CD14-positive monocyte (primary cell): ENCODE results near the gene SMYD3. TPM values are rescaled to one million over a fixed set of nuclear protein-coding genes. Genes with fewer than 3 reads are reported as not detected.
"Not testable (repeated sequence)": the region's sequence is repeated elsewhere in the genome, so short reads cannot be mapped to it uniquely, and the experiment has no call there.

Experiments used
- DNase-seq, 3 donors: peaks; one replicate each; pipeline ENCODE4 v3.0.0-alpha.2; 2011 to 2022
- H2AFZ ChIP-seq: 2 replicates; pipeline ENCODE4 v1.6.0; 2012; ENCODE audit warnings: mild to moderate bottlenecking, low read depth, low read length, inconsistent platforms; ENCODE audit not compliant: insufficient read depth, poor library complexity, severe bottlenecking
- H3K27ac ChIP-seq, 2 donors: 1 replicate in 1 of 2; 2 replicates in 1 of 2; pipeline ENCODE4 v1.5.1; 2012 to 2013; ENCODE audit warnings: low read length in 2 of 2, control low read depth in 1 of 2, inconsistent platforms in 1 of 2, low read depth in 1 of 2, mild to moderate bottlenecking in 1 of 2
- H3K27me3 ChIP-seq, 2 donors: one replicate each; pipeline versions ENCODE4 v1.6.0 to v1.6.1; 2011 to 2013; ENCODE audit warnings: low read length in 2 of 2; ENCODE audit not compliant: control insufficient read depth in 2 of 2, insufficient read depth in 2 of 2
- H3K36me3 ChIP-seq, 2 donors: replicated peaks in 1 of 2; 1 replicate in 1 of 2; 2 replicates in 1 of 2; pipeline versions ENCODE4 v1.5.1 to v1.6.1; 2012 to 2013; ENCODE audit warnings: low read length in 2 of 2, control low read depth in 1 of 2, inconsistent platforms in 1 of 2, mild to moderate bottlenecking in 1 of 2; ENCODE audit not compliant: insufficient read depth in 2 of 2, control insufficient read depth in 1 of 2
- H3K4me1 ChIP-seq, 2 donors: 1 replicate in 1 of 2; 2 replicates in 1 of 2; pipeline versions ENCODE4 v1.5.1 to v1.6.1; 2012 to 2013; ENCODE audit warnings: low read length in 2 of 2, control low read depth in 1 of 2, inconsistent platforms in 1 of 2, mild to moderate bottlenecking in 1 of 2, moderate library complexity in 1 of 2; ENCODE audit not compliant: insufficient read depth in 2 of 2, control insufficient read depth in 1 of 2
- H3K4me2 ChIP-seq: replicated peaks from 2 replicates; pipeline ENCODE3; 2012; ENCODE audit warnings: low read length, moderate library complexity, mild to moderate bottlenecking; ENCODE audit not compliant: poor library complexity, severe bottlenecking; ENCODE audit errors: extremely low read depth
- H3K4me3 ChIP-seq, 3 experiments: fragments of 200-600 bp in 1 of 3; sonication (generic) in 1 of 3; replicated peaks in 1 of 3; 1 replicate in 2 of 3; 2 replicates in 1 of 3; pipeline ENCODE4 v1.5.1; 2011 to 2013; ENCODE audit warnings: low read length in 3 of 3, mild to moderate bottlenecking in 3 of 3, control low read depth in 2 of 3, low read depth in 2 of 3, inconsistent platforms in 1 of 3, moderate library complexity in 1 of 3
- H3K79me2 ChIP-seq: 2 replicates; pipeline ENCODE4 v1.6.0; 2012; ENCODE audit warnings: mild to moderate bottlenecking, control low read depth, inconsistent platforms, low read length, moderate library complexity; ENCODE audit not compliant: insufficient read depth
- H3K9ac ChIP-seq: 2 replicates; pipeline ENCODE4 v1.6.0; 2017; ENCODE audit warnings: low read length, mild to moderate bottlenecking; ENCODE audit not compliant: insufficient read depth, poor library complexity, severe bottlenecking
- H3K9me3 ChIP-seq, 2 donors: replicated peaks in 1 of 2; 1 replicate in 1 of 2; 2 replicates in 1 of 2; pipeline versions ENCODE4 v1.5.1 to v1.6.1; 2012 to 2013; ENCODE audit warnings: low read length in 2 of 2, control low read depth in 1 of 2; ENCODE audit not compliant: control insufficient read depth in 1 of 2, insufficient read depth in 1 of 2
- H4K20me1 ChIP-seq: 2 replicates; pipeline ENCODE4 v1.6.0; 2012; ENCODE audit warnings: mild to moderate bottlenecking, low read length, control low read depth, moderate library complexity; ENCODE audit not compliant: insufficient read depth
- H3K27ac Mint-ChIP-seq, 7 donors: one replicate each; pipeline ENCODE4 v1.8.0; 2020; ENCODE audit warnings: mild to moderate bottlenecking in 7 of 7, mixed read lengths in 7 of 7, moderate library complexity in 6 of 7, inconsistent platforms in 2 of 7
- H3K27me3 Mint-ChIP-seq, 3 donors: one replicate each; pipeline ENCODE4 v1.8.0; 2021 to 2022; ENCODE audit warnings: low read depth in 3 of 3, mild to moderate bottlenecking in 3 of 3, mixed read lengths in 3 of 3, moderate library complexity in 3 of 3, inconsistent platforms in 1 of 3
- H3K36me3 Mint-ChIP-seq, 2 donors: one replicate each; pipeline ENCODE4 v1.8.0; 2020; ENCODE audit warnings: mixed read lengths in 2 of 2, inconsistent platforms in 1 of 2, mild to moderate bottlenecking in 1 of 2
- H3K4me1 Mint-ChIP-seq: one replicate; pipeline ENCODE4 v1.8.0; 2020; ENCODE audit warnings: mild to moderate bottlenecking, mixed read lengths
- H3K4me3 Mint-ChIP-seq, 2 donors: one replicate each; pipeline ENCODE4 v1.8.0; 2020; ENCODE audit warnings: mild to moderate bottlenecking in 2 of 2, mixed read lengths in 2 of 2, moderate library complexity in 1 of 2
- H3K9me3 Mint-ChIP-seq, 7 donors: one replicate each; pipeline ENCODE4 v1.8.0; 2020 to 2022; ENCODE audit warnings: mixed read lengths in 7 of 7, mild to moderate bottlenecking in 6 of 7, moderate library complexity in 6 of 7, inconsistent platforms in 2 of 7
- CTCF ChIP-seq: fragments of 200-600 bp; IDR thresholded peaks from one replicate; pipeline ENCODE4 v1.8.0; 2022; ENCODE audit warnings: antibody characterized with exemption, mild to moderate bottlenecking
- WGBS: methylation state at CpG from one replicate; pipeline ENCODE4 v1.1.5; 2013; ENCODE audit warnings: missing lambda C conversion rate; ENCODE audit not compliant: insufficient coverage; 5-methylcytosine and 5-hydroxymethylcytosine counted together
- intact Hi-C, 2 donors: fragments of 100-400 bp; cut with micrococcal nuclease; formaldehyde crosslinking; loops; one replicate each; pipeline versions ENCODE4 v1.15.0 to v1.15.1; 2023
- polyA plus RNA-seq, 3 donors: library from polyadenylated mRNA; depleted of rRNA in 1 of 3; unstranded in 2 of 3; stranded (reverse) in 1 of 3; fragments of 300-500 nt in 2 of 3; fragments of >200 nt in 1 of 3; fragmentation: Illumina TruSeq in 2 of 3; gene quantifications; 1 replicate in 2 of 3; 2 replicates in 1 of 3; pipeline ENCODE4 v1.2.3, GENCODE V29; 2012 to 2021

The SMYD3 gene
- polyA plus RNA-seq, 3 donors = 2.7 to 8.4 (median 4.0) TPM

- H3K4me3 Mint-ChIP-seq, H3K36me3 ChIP-seq, H4K20me1 ChIP-seq, H3K27ac Mint-ChIP-seq, H3K9me3 Mint-ChIP-seq, H3K27me3 ChIP-seq, H3K4me2 ChIP-seq, H3K4me3 ChIP-seq, DNase-seq, intact Hi-C loops, H3K9ac ChIP-seq, H3K27me3 Mint-ChIP-seq, H3K9me3 ChIP-seq, H2AFZ ChIP-seq, H3K27ac ChIP-seq, H3K36me3 Mint-ChIP-seq, H3K79me2 ChIP-seq: not testable (repeated sequence)
- 23% methylated on average over 8 of the region's 11 CpGs for WGBS
- H3K4me1 Mint-ChIP-seq = peaks cover 27% of the 10 kb centered on the region
- peaks cover 9 to 13% of the 10 kb centered on the region in 2 donors for H3K4me1 ChIP-seq
These were observed 435.5 kb downstream of the SMYD3 start for GRCh38 chr1:246071561-246071960.

GRCh38 chr1:246069581-246069980, 437.5 kb downstream of the SMYD3 start:
- intact Hi-C loops = no loop called here
- 60% methylated on average over 2 of the region's 6 CpGs for WGBS
- no peaks in the 10 kb centered on the region for H3K79me2 ChIP-seq
- DNase-seq = no peak
- H3K27ac ChIP-seq = no peak overlapping the region
- H3K36me3 ChIP-seq = no peaks in the 10 kb centered on the region
- Mint-ChIP-seq H3K36me3 (peaks cover 0 to 2% of the 10 kb centered on the region in 2 donors), H3K9me3 (no peaks in the 10 kb centered on the region), H3K27ac (no peak overlapping the region), H3K27me3 (peaks cover 0 to 3% (median 0%) of the 10 kb centered on the region in 3 donors), H3K4me3 (no peak overlapping the region), H3K4me1 (peaks cover 27% of the 10 kb centered on the region)
- no peaks in the 10 kb centered on the region for H3K9me3 ChIP-seq
- H4K20me1 ChIP-seq = no peaks in the 10 kb centered on the region
- no peak overlapping the region for H2AFZ ChIP-seq
- no peak overlapping the region for H3K4me3 ChIP-seq
- H3K4me1 ChIP-seq = peaks cover 9 to 13% of the 10 kb centered on the region in 2 donors
- no peak overlapping the region for H3K9ac ChIP-seq
- no peak for TF ChIP-seq CTCF
- H3K4me2 ChIP-seq = no peak overlapping the region
- no peaks in the 10 kb centered on the region for H3K27me3 ChIP-seq
